HG02938 (cell line): Measurements from ENCODE around the gene MMP17.

ENCODE experiments used
- ATAC-seq: cut with Tn5 transposase; IDR thresholded peaks from one replicate; pipeline ENCODE4 v1.9.1; 2021; ENCODE audit warnings: mild to moderate bottlenecking, moderate library complexity; ENCODE audit not compliant: unreplicated experiment

Gene MMP17

GRCh38 chr12:131827961-131828534 lies at the start of gene MMP17:
MMP17 (plus strand) TSS chr12:131828393; CDS start chr12:131828495, 102 bp downstream.
- ATAC-seq = no peak

GRCh38 chr12:131779027-131779426 lies 49.2 kb upstream of the MMP17 start:
- ATAC-seq = no peak

DNA sequence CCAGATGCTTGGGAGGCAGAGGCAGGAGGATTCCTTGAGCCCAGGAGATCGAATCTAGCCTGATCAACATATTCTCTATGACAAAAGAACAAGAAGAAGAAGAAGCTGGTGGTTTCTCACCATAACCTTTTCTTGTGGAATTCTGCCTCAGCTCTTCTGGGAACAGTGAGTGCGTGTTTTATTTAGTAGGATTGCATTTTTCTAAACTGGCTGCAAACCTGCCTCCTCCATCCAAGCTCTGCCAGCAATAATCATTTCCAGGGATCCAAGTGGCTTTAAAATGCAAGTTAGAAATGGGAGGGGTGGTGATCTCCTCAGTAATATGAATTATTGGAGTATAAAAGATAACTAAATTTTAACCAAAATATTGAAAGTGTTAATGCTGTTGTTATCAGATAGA lies 46.1 kb upstream of the MMP17 start:
- no peak for ATAC-seq

DNA sequence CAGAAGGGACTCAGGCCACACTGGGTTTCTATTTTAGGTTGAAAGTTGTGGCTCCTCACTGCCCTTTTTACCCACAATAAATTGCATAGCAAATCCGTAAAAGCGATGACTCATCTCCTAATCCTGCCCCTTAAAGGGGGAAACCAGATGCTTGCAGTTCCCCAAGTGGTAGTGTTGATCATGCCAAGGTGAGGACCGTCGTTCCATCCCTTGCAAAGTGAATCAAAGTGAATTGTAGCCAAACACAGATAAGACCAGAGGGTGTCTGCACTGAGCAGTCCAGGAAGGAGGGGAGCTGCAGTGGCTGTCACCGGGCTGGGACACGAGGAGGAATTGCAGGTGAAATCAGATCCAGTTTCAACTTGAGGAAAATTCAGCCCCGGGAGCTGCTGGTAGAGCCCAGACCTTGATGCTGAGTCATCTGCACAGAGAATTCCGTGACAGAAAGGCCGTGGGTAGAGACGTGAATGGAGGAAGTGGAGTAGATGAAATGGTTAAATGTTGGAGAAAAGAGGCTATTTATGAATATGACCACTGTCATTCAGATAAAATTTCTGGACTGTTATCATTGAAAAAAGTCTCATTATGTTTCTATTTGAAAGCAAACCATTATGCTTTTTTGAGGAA lies 44.2 kb upstream of the MMP17 start:
- ATAC-seq = peak; percentile 47

- ATAC-seq = no peak
Measured at GRCh38 chr12:131784909-131785762, 43.1 kb upstream of the MMP17 start.

DNA sequence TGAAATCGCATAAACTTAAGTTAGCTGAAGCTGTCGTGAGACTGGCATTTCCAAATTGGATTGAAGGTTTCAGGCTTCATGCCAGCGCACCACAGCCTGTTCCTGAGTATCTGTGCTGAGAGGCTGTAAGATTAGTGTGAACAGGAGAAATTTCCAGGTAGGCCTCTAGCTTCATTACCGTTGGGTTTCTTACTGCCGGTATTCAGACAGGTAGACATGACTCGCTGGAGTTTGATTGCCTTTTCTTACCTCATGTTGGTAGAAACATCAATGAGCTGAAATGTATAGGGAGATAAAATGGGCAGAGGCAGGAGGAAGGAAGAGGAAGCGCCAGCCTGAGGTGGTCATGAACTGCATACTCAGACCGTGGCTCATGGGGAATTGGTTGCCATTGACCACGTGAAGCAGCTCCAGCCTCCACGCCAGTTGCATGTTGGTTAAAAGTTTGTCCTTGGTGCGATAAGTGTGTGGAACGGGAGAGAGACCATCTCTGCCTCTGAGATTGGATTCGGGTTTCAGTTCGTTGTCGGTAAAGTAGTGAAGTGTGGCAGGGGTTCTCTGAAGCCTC lies 42.3 kb upstream of the MMP17 start:
- no peak for ATAC-seq

- ATAC-seq = no peak
Measured at GRCh38 chr12:131786331-131786730, 41.9 kb upstream of the MMP17 start.

DNA sequence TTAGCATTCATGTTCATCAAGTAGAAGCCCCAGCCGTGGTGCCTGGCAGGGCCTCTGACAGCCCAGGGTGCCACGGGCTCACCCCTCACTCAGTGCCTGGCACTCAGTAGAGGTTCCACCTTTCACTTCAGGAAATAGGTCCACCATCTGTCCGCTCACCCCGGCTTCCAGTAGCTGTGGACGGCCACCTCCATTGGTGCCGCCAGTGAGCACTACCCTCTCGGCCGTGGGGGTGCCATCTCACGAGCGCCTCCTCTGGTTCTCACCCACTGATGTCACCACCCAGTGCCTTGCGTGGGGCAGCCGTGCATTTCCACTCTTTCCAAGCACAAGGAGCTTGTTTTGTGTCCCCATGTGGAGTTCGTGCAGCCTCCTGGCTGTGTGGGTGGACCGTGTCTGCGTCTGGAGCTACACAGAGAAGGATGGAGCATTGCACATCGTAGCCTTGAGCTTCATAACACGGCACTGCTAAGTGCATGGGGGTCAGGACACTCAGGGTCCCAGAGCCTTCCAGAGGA lies 41.0 kb upstream of the MMP17 start:
- ATAC-seq = no peak

- no peak for ATAC-seq
Measured at GRCh38 chr12:131788070-131788469, 40.1 kb upstream of the MMP17 start.

- ATAC-seq = no peak
Measured at GRCh38 chr12:131789638-131790037, 38.6 kb upstream of the MMP17 start.

DNA sequence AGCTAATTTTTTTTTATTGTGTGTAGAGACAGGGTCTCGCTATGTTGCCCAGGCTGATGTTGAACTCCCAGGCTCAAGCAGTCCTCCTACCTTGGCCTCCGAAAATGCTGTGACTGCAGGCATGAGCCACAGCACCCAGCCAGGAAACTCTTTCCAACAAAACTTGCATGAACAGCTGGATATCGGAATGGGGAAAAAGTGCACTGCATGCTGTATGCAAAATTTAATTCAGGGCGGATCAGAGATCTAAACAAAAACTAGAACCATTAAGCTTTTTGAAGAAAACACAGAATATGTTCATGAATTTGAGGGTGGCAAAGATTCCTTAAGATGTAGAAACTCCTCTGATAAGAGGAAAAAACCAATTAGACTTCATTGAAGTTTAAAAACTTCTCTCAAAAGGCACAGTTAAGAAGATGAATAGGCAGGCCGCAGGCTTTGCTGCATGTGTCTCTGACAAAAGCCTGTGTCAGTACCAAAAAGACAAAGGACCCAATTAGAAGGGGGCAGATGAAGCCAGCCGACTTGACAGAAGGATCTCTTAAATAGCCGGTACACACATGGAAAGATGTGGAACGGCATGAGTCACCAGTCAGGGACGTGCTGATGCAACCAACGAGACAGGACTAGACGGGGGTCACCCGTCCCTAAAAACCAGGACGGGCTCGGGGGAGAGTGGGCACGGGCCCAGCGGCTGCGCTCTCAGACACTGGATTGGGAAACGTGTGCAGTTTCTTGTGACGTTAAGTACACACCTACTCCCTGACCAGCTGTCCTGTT lies 34.8 kb upstream of the MMP17 start:
- ATAC-seq = no peak

- no peak for ATAC-seq
Measured at GRCh38 chr12:131794061-131794460, 34.1 kb upstream of the MMP17 start.

- no peak for ATAC-seq
Measured at GRCh38 chr12:131794573-131794972, 33.6 kb upstream of the MMP17 start.

DNA sequence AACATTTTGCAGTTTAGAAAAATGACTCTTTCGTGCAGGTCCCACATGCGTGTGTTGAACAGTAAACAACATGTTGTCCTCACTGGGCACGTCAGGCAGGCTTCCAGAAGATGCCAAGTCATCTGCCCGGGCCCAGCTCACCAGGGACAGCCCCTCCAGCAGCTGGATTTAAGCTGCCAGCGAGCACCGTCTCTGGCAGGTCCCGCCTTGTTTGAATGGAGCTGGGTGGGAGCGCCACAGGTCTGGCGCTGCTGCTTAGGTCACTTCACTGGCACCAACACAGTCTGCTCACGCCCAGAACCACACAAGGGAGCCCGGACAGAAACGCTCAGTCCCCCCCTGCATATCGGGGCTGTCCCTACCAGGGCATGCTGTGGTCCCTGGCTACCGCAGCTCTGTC lies 33.1 kb upstream of the MMP17 start:
- no peak for ATAC-seq

- ATAC-seq = no peak
Measured at GRCh38 chr12:131795690-131796410, 32.3 kb upstream of the MMP17 start.

- no peak for ATAC-seq
Measured at GRCh38 chr12:131796411-131796736, 31.8 kb upstream of the MMP17 start.

DNA sequence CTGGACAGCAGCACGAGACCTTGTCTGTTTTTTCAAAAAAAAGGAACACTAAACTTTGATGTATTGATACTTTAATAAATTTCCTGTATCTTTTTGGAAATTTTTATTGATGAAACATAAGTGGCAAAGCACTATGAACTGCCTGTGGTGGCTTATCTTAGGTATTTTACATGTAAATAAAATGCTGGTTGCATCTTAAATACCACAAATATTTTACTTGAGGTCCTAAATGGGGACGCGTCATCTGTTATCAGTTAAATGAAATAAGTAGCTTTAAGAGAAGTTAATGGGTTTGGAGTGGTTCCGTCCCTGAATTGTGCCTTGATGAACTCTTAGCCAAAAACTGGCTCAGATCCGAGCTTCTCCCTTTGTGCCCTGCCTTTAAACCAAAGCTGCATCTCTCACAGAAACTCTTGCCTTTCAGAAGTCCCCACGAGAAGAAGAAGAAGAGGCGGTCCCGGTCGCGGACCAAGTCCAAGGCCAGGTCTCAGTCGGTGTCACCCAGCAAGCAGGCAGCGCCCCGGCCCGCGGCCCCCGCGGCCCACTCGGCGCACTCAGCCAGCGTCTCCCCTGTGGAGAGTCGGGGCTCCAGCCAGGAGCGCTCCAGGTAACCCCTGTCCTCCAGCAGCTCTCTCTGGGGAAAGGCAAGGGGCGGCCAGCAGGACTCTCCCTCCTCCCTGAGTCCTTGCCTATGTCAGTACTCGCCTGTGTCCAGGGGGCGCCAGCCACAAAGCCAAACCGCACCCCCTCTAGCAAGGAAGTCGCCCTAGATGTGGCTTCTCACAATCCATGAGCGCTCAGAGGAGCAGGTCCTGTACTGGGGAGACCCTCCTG lies 31.2 kb upstream of the MMP17 start:
- ATAC-seq = no peak

DNA sequence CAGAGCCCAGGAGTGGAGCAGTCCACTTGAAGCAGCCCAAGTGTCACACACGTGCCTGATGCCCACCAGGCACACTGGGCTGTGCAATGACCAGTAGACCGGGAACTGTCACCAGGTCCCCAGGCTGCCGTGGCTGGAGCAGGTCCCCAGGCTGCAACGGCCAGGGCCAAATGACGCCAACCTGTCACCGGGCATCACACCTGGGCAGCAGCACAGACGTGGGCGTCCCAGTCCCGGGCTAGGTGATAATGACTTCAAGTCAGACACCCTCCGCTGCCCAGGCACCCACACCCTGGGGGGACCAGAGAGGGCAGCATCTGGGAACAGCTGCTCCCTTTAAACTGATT lies 30.6 kb upstream of the MMP17 start:
- ATAC-seq = no peak

DNA sequence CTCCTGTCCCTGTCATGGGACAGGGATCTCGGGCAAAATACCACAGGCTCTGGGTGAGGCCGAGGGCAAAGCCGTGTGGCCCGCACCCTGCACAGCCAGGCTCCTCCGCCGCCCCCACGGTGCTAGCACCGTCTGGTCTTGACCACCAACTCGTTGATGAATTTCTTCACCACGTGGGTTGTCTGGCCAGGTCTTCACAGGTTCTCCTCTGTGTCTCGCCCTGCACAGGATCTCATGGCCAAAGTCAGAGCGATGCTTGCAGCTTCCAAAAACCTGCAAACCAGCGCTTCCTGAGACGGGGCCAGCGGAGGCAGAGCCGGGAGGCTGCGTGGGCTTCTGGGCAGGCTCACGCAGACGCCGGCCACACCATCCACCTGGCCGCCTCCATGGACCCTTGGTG lies 29.0 kb upstream of the MMP17 start:
- no peak for ATAC-seq
